HG03175 (cell line): ENCODE measurements around the gene KIF26B.

Source experiments
- ATAC-seq: cut with Tn5 transposase; IDR thresholded peaks from one replicate; pipeline ENCODE4 v1.9.1; 2021; ENCODE audit warnings: mild to moderate bottlenecking, moderate library complexity; ENCODE audit not compliant: unreplicated experiment

The KIF26B gene

DNA sequence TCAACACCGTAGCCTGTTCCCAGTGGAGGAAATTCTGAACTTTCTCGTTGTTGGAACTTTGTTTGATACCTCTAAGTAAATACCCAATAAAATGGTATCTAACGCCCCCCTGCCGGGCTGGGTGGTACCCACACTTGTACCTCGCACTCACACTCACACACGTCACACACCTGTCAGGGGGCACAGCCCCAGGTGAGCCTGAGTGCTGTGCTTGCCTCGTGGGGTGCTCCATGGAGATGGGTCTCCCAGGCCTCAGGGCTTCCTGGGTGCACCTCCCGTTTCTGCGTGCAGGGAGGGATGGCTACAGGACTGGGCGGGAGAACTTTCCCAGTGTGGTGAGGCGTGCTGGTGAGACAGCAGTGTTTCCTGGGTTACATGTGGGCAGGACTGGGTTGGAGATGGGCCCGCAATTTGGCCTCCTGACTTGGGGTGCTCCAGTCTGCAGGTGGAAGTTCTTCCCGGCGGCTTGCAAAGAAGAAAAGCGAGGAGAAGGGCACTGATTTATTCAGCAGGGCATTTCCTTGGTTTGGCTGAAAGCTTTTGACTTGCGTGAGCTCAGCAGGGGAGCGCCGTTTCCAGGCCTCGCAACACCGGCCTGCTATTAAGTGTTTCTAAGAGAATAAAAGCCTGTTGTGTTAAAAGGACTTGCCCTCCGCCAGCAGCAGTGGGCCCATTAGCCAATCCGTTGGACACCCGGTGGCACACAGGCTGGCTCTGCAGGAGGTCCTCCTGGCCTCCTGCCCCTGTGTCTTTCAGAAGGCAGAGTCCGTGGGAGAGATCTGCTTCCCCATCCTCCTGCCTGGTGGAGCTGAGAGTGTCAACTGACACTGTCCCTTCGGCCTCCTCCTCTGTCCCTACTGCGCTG lies 79.7 kb downstream of the KIF26B start:
- ATAC-seq, result no peak

DNA sequence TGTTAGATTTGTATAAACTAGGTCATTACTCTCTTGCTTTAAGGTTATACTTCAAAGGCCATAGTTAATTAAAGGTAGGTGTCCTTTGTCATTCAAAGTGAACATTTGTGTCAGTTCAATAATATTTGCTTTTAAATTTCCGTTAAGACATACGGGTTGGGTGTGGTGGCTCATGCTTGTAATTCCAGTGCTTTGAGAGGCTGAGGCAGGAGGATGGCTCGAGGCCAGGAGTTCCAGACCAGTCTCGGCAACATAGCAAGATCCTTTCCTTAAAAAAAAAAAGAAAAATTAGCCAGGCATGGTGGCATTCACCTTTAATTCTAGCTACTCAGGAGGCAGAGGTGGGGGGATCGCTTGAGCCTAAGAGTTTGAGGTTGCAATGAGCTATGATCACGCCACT lies 80.4 kb downstream of the KIF26B start:
- no peak for ATAC-seq

DNA sequence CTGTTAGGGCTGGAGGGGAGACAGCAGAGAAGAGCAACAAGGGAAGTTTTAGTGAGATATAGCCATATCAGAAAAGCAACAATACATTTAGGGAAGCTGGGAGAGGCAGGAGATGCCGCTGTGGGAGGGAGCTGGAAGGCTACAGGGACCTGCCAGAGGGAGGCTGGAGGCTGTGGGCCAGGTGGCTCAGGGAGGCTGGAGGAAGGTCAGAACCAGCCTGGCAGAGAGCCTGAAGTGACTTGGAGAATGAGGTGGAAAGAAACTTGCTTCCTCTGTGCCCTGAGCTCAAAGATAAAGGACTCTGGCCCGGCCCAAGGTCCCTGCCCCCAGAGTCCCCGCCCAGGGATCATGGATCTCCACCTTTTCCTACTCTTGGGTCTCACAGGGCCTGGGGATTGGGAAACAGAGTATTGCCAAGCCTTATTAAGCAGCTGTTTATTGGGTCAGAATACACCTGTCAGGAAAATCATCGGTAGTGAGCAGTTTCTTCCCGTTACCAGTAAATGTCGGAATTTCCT lies 85.9 kb downstream of the KIF26B start:
- no peak for ATAC-seq

DNA sequence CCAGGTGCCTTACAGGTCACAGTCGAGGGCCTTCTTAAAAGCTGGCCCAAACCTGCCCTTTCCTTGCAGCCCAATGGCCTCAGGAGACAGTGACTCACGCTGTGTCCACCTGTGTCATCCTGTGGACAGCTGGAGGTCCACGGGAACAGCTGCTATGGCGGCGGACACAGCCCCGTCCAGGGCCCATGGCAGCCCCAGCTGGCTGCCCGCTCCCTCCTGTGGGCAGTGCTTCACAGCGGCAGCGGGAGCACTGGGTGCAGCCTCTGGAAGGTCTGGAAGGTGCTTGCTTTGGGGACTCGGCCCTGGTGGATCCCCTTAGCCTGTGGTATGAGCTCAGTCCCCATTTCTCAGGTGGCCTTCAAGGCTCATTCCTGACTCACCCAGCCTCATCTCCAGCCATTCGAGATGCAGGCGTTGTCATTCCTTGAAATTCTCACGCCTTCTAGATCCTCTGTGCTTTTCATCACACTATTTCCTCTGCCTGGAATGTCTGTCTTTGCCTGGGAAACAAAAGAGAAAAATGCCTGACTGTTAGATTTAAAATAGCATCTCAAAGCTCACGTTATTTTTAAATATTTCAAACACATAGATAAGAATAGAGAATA lies 86.8 kb downstream of the KIF26B start:
- no peak for ATAC-seq

DNA sequence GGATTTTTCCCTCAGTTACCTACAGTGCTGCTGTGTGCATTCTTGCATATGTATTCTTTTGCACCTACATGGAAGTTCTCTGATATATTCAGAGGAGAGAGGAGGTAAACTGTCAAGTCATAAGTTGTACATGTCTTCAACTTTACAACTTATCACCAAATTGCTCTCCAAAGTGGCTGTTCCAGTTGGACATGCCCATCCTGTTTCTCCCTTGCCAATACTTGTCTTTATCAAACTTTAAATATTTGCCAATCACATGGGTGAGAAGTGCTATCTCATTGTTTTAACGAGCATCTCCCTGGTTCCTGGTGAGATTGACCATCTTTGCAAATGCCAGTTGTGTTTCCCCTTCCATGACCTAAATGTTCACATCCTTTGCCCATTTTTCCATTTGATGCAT lies 88.2 kb downstream of the KIF26B start:
- no peak for ATAC-seq

DNA sequence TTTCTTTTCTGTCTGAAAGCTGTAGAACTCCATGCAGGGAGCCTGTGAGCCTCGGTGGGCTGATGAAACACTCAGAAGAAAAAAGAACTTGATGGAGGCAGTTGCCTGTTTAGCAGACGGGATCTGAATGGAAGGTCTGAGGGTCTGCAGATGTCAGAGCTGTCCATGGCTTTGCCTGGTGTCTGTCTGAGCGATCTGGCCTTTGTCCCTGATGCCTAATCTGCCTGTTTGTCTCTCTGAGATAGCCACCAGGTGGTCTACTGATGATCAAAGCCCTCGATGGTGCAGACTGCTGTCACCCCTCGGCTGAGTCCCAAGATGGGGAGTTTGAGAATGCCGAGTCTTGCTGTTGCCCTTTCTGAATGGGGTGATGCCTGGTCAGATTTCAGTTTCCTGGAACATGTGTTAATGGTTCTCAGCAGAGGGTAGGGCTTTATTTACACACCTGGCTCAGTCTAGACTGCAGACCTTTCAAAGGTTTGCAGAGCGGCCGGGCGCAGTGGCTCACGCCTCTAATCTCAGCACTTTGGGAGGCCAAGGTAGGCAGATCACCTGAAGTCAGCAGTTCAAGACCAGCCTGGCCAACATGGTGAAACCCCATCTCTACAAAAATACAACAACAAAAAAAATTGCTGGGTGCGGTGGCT lies 90.4 kb downstream of the KIF26B start:
- ATAC-seq, result no peak

DNA sequence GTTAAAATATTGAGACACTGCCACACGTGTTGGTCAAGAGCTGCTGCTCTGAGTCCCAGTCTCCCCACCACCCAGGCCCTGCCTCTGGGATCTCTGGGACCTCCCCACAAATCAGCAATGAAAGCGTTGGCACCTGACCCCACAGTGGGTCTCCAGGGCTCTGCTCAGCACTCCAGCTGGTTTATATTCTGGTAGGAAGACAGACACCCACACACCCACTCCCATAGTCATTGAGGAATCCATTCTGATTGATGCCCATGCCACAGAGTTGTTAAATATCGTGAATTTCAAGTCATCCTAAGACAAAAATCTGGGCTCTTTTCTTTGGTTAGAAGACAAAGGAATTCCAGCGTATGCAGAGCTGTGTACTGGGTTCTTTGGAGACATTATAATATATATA lies 91.6 kb downstream of the KIF26B start:
- ATAC-seq, result no peak

DNA sequence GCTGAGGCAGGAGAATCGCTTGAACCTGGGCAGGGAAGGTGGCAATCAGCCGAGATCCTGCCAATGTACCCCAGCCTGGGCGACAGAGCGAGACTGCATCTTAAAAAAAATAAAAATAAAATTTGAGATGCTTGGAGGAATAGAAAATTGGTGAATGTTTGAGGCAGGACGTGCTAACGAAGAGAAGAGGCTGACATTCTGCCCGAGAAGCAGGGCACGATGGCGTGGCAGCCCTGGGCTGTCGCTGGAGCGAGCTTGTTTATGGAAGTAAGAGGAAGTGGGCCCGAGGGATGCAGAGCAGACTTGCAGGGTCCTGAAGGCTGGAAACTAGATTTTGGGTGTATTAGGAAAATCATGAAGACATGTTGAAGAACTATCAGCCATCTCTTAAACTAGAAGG lies 92.6 kb downstream of the KIF26B start:
- ATAC-seq, result no peak

DNA sequence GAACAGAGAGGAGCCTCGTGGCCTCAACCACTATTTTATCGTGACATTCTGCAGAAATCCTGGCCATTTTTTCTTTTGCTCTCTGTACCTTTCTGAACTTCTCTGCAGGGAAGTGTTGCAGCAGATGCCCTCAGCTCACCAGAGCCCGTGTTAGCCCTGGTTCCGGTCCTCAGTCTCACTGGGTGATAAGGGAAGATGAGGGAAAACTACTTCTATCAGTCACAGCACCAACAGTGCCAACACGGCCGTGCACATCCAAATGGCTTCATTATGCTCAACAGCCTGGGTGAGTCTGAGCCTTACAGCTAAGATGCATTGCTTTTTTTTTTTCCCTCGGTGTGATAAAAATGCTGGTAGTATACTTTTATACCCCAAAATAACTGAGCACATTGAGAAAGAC lies 93.0 kb downstream of the KIF26B start:
- ATAC-seq, result no peak

DNA sequence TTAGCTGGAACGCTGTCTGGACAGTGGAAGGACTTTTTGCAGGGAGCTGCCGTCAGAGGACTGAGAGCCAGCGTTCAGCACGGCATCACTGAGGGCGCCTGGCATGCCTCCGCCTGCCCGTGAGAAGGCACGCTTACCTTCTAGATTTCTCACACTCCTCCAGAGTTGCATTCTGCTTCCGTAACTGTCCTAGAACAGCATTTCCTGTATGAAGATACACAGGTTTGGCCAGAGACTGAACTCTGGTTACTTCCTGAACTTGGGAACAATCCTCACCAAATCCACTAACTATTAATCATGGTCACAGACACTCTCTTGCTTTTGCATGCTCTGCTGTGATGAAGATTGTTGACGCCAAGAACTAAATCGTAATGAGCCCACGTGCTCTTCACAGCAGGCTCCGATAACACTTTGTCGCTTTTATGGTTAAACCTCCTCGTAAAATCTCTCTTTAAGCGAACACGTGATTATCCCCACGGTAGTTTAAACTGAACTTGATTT lies 93.5 kb downstream of the KIF26B start:
- no peak for ATAC-seq

DNA sequence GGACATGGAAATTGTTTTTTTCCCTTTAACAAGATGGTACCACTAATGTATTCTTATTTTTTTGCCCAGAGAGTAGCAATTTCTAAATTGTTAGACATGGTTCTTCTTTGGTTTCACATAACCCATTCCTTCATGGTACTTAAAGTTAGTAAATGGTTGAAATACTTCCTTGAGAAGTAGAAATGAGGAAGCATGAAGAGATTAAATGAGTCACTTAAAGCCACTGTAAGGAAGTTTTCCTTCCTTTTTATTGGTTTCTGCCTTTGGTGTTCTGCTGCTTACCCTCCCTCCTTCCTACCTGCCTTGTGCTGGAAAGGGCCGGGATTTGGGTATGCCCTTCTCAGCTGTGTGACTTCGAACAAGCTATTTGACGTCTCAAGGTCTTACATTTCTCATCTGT lies 101.0 kb downstream of the KIF26B start:
- no peak for ATAC-seq

DNA sequence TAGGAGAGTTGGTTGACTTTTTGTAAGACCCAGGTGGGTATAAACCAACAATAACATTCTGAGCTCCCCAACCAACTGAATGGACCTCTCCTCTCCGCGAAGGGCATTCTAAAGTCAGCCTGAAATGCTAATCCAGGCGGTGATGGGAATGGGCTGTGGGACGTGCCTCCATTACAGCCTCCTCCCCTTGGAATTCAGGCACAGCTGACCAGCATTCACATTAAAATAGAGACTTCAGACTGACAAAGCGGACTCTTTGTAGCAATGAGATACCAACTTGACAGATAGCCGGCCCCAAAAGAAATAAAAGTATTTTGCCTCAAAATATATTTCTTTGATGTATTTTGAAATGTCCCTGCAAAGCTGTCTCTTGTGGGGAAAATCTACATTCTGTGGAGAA lies 101.7 kb downstream of the KIF26B start:
- ATAC-seq, result no peak

DNA sequence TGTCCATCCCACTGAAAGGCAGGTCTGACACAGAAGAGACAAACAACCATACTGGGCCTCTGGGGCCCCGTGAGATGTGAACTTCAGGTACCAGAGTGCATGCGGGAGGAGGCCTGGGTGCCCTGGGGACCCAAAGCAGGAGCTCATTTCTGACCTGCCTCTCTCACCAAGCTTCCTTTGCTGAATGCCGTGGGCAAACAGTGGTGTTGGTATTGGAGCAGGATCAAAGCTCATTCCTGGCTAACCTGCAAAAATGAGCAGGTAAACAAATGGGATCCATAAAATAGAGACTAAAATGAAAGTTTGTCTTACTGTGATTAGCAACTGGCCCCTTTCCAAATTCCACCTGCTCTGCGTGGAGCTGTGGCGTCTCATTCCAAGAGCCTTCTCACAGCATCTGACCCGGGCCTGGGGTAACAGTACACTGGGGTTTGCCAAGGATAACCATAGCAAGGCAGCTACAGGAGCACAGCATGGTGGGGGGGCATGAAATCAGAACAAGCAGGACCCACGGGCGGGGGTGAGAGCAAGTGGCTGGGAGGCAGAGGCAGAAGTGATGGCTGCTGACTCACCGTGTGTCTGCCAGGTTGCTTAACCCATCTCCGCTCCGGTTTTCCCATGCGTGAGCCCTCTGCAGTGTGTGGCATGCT lies 103.6 kb downstream of the KIF26B start:
- ATAC-seq, result no peak

DNA sequence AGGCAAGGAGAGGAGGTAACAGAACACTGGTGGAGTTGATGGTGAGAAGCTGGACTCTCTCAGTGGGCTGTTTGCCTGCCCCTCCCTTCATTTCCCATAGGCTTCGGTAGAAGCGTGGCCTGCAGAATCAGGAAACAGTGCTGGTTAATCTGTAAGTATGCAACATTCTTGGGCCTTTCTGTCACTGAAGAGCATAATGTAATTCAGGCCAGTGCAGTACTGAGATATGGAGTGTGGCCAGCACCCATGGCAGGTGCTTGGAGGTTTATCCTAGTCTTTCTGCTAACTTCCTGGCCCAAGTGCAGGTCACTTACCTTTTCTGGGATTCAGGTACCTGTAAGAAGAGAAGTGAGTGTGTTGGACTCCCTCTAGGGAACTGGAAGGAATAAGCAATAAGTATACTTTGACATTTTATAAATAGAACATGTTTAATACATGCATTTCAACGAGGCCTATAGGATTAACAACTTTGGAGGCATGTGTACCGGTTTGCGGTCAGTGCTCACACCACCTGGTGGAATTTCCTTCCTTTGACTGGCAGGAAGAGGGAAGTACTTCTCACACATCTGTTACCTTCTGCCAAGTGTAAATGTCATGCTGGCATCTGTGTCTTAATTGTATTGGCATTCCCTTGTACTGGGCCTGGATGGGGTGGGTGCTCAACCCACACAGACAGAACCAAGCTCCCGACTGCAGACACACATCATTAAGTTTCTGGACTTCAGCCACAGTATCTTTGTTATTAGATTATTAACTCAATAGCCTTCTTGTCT lies 105.5 kb downstream of the KIF26B start:
- ATAC-seq, result no peak

DNA sequence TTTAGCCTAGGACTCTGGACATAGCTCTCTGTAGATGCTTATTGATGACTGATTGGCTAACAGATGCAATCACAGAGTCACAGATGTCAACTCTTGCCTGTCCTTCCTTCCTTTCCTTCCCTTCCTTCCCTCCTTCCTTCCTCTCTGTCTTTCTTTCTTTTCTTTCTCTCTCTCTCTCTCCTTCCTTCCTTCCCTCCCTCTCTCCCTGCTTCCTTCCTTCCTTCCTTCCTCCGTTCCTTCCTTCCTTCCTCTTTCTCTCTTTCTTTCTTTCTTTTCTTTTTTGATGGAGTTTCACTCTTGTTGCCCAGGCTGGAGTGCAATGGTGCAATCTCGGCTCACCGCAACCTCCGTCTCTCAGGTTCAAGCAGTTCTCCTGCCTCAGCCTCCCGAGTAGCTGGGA lies 106.1 kb downstream of the KIF26B start:
- no peak for ATAC-seq

DNA sequence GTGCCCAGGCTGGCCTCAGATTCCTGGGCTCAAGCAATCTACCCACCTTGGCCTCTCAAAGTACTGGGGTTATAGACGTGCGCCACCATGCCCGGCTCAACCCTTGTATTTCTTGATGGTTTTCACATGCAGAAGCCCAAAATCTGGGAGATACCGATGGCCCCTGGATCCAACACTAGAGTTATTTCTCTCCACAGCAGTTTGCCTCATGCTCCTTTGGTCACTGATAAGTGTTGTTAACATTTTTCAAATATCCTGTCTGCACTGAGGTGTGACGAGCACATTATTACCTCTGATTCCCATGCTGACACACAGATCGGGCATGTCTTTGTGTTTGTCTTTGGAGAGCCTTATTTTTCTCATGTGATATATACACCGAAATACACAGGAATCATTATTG lies 107.0 kb downstream of the KIF26B start:
- no peak for ATAC-seq

DNA sequence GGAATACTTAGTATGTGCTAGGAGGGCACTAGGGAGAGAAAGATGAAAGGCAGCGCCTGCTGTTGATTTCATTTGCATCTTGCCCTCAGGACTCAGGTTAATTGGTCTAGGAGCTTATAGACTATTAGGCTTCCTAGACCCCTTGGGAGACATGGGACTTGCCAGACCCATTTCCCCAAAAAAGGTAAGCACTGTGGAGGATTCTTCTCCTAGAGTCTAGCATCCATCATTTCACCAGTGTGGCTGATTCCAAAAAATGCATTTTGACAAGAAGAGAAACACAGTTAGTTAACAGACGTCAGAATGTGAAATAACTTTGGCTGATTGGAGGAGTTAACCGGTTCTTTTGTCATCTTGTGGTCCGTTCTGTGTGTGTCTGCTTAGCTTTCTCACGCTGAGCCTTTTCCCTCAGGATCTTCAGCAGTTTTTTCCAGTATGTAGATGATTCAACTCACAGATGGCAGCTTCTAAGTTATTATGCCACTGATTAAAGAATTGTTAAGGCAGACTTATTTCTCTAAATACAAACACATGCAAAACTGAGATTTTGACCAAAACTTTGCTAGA lies 108.8 kb downstream of the KIF26B start:
- no peak for ATAC-seq

DNA sequence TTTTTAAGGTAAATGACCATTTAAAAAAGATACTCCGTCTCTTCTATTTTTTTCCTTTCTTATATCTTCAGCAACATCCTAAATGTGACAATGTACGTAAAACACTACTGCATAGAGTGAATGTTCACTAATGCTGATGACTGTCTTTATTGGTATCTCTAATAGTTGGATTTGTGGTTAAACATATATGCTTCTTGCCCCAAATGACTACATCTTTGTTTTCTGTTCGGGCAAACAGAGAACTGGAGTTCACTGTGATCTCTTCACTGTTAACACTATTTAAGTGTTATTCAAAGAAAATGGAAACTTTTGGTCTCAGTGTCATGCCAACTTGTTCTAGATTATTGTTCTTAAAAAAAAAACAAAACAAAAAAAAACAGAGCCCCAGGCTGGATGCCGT lies 109.4 kb downstream of the KIF26B start:
- no peak for ATAC-seq

DNA sequence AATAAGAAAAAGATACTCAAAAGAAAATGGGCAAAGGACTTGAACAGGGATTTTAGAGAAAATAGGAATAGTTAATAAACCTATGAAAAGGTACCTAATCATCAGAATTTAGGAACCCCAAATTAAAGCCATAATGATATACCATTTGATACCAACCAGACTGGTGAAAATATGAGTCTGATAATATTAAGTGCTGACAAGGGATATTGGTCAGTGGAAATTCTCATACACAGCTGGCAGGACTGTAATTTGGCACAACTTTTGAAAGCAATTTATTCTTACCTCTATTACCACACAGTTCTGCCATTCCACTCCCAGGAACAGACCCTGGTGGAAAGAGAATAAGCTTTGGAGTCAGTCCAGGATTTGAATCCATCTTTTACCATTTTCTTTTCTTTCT lies 111.3 kb downstream of the KIF26B start:
- ATAC-seq, result no peak

DNA sequence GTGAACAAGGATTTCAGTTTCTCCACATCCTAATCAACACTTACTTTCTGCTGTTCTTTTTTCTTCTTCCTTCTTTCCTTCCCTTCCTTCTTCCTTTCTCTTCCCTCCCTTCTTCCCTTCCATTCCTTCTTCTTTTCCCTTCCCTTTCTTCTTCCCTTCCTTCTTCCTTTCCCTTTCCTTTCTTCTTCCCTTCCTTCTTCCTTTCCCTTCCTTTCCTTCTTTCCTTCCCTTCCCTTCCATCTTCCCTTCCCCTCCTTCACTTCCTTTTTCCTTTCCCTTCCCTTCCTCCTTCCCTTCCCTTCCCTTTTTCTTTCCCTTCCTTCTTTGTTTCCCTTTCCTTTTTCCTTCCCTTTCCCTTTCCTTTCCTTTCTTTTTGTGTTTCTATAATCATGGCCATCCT lies 115.3 kb downstream of the KIF26B start:
- no peak for ATAC-seq
